Inflammatory macrophage treated with lipopolysaccharide for 4 hours (primary cell): ENCODE measurements around the gene EPB41L4B.
"Not testable (repeated sequence)": the region's sequence is repeated elsewhere in the genome, so short reads cannot be mapped to it uniquely, and the experiment has no call there.

Experiments used
- DNase-seq: peaks from one replicate; pipeline ENCODE4 v3.0.0-alpha.2; 2020

EPB41L4B gene

DNA sequence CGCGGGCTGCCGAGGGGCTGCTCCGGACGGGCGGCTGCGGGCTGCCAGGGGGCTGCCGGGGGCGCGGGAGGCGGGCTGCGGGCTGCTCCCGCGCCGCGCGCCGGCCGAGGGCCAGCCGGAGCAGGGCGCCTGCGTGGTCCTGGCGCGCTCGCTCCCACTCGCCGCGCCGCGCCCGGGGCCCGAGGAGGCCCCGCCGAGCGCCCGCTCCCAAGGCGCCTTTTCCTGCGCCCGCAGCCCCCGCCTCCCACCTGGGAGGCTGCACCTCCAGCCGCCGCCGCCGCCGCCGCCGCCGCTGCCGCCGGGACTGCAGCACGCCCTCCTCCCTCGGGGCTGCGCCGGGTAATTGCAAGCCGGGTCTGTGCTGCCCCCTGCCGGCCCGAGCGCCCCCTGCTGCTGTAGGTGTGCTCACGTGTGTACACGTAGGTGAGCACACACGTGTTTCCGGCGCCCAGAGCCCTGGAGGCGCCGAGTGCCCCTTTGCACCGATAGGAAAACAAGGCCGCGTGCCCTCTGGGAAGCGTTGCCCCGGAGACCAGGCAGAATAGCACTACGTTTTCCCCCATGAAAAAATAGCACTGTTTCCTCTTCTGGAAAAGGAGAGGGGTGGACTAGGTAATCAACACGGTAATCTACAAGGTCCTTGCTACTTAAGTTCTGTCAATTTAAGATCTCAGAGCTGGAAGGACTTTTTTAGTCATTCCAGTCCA lies at the start of gene EPB41L4B:
Gene EPB41L4B, minus strand, starts transcription at position 318 of the 707 bp plus-strand sequence. CDS start 613 bp downstream, outside the sequence.
- DNase-seq: peak; percentile 61

DNA sequence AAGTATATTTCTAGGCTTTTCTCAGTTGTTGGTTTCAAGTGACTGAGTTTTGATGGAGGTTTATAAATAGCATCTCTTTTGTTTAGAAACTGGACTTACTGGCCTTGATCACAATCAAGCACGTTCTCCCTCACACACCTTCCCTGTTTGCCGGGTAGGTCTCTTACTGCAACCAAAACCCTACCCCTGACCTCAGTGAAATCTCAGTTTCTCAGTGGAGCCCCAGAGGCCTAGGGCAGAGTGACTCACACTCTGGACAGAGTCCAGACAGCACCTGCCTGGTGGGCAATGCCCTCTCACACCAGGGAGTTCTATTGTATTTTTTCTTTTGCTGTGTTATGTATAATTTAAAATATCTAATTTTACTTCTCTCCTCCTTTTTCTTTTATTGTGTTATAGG lies 48.4 kb upstream of the EPB41L4B start:
- no peak for DNase-seq

DNA sequence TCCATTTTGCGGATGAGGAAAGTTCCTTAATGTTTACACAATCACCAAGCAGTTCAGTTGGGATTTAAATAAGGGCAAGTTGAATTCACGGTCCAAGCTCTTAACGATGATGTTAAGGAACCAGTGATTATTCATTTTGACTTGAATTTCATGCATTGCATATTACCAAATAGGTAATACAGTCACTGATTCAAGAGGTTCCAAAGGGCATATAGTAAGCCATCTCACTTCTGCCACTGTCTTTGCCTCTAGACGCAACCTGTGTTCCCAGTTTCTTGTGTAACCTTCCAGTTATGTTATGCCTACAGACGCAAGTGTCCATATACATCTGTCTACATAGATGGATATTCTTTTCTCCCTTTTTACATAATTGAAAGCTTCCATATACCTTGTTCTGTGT lies 39.9 kb upstream of the EPB41L4B start:
- DNase-seq: no peak

DNA sequence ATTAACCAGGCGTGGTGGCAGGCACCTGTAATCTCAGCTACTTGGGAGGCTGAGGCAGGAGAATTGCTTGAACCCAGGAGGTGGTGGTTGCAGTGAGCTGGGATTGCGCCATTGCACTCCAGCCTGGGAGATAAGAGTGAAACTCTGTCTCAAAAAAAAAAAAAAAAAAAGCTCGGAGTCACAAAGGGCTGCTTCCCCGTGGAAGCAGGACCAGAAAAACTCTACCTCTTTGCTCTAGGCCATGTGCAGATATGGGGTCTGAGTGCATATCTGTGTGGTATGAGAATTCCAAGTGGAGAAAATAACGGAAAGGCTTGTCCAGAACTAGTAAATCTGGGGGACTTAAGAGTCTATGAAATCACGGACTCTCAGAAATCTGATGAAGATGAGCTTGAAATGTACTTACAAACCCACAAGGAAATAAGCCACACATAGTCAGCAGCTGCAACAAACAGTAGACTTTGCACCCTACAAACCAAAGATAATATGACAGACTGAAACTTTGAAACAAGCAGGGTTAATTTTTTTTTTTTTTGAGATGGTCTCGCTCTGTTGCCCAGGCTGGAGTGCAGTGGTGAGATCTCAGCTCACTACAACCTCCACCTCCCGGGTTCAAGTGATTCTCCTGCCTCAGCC lies 38.2 kb upstream of the EPB41L4B start:
- DNase-seq: not testable (repeated sequence)

DNA sequence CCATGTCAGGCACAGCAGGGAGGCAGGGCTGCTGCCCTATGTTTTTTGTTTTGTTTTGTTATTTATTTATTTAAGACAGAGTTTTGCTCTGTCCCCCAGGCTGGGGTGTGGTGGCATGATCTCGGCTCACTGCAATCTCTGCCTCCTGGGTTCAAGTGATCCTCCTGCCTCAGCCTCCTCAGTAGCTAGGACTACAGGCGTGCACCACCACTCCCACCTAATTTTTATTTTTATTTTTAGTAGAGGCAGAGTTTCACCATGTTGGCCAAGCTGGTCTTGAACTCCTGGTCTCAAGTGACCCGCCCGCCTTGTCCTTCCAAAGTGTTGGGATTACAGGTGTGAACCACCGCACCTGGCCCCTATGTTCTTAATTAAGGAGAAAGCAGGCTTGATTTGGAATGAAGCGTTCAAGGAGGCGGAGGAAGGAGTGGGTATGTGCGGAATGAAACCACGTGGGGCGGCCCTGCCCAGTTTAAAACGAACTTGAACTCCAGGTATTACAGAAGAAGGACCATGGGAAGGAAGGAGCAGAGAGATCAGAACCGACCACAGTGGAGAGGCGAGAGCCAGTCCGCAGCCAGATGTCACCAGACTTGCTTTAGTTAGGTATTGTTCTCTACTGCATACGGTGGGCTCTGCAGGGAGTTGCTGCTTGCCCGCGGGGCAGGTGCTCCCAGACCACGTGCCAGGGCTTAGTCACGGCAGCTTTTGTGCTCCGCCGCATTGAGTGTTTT lies 34.9 kb upstream of the EPB41L4B start:
- DNase-seq: no peak

DNA sequence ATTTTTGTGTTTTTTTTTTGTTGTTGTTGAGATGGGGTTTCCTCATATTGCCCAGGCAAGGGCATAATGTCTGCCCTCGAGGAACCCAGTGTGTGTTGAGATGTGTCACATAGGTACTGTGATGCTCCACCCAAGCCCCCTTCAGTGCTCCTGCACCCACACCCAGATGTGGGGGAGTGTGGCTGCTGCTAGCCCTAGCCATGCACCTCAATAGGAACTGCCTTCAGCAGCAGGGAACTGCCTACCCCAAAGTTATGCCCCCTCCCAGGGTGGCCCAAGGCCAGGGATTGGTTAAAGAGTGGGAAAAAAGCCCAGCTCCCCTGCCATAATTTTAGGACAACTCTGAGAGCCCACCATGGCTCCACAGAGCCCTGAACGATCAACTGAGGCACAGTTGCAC lies 33.3 kb upstream of the EPB41L4B start:
- no peak for DNase-seq

DNA sequence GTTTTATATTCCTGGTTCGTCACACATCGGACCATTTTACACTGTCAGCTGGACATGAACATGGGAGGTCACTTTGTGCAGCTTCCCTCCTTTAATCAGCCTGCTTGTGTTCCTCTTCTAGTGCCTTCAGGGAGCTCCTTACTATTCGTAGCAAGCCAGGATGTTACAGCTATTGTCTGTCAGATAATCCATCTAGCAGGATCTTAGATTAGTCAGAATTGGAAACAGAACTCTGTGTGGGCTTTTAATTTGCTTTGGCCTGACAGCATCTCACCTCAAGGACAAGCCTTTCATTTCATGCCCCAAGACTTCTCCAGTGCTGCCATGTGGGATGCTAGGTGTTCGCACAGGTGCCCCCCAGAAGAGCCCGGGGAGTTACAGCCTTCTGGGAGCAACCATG lies 30.2 kb upstream of the EPB41L4B start:
- DNase-seq: no peak

DNA sequence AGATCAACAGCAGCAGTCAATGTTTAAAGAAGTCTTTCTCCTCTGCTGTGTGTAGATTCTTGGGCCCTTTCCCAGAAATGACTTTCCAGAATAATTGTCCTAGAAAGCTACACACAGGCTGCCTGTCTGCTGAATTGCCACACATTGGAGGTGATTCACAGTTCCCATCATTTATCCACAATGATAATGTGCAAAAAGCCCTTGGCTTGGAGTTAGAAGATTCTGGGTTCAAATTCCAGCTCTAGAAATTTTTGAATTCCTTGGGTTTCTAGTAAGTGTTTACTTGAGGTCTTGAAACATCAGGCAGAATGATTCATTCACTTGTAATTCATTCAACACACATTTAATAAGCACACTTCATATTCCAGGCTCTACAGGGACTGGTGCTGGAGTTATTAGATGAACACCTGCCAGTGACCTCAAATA lies 28.6 kb upstream of the EPB41L4B start:
- no peak for DNase-seq

DNA sequence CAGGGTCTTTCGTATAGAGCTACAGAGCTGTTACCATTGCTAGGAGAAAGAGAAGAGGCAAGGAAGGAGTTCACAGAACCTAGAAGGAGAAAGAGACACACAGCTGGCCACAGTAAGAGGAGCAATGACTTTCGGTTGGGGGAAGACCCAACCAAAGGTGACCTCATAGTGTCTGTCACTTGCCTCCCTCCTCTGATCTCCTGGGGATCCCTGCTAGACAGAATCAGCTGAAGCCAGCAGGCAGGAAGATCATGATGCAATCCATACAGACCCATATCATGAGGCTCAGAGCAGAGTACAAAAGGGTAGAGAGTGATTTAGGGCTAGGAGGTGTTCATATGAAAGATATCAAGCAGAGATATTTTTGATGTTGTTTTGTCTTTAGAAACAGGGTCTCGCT lies 26.0 kb upstream of the EPB41L4B start:
- no peak for DNase-seq

DNA sequence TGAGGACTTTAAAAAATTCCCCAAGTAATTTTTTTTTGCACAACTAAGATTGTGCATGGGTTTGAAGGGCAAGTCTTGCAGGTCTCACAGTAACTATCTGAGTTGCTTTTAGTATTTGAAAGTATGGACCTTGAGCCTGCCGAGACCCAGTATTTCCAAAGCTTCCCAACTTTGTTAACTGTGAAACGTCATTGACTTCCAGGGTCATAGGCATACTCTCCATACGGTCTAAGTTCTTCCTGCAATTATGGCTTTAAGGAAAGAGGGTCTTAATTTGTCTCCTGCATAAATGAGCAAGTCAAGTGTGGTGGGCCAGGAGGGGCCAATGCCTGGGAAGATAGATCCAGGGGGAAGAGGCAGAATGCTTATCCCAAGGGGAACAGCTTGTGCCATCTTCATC lies 24.0 kb upstream of the EPB41L4B start:
- DNase-seq: no peak

DNA sequence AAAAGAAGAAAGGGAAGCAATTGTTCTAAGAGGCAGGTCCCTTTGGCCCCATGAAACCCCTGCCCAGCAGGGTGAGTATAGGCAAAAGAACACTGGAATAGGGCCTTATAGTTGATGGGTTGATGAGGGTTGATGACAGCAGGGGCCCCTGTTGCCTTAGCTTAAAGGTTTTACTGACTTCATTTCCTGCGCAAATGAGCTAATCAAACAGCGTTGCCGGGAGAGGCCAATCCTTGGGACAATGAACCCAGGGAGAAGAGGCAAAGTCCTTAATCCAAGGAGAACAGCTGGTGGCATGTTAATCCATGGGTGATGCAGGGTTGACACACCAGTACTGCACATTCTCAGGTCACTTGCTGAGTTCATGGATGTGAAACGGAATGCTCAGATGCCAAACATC lies 22.0 kb upstream of the EPB41L4B start:
- no peak for DNase-seq

DNA sequence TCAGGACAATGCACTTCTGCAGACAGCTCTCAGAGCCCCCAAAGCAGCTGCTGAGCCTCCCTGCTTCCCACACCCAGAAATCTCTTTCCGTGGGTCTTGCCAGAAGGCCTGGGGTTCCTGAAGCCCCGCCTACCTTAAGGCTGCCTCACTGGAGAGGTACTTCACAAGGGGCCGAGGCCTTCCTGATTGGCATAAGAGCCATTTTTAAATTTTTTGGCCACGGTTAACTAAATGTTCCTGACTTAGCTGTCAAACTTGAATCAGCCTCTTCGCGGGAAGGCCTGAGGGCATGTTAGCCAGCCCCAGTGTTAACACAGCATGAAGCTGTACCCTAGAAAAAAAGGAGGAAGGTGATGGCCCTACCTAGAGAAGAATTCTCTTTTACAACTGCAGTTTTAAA lies 20.7 kb upstream of the EPB41L4B start:
- DNase-seq: no peak

DNA sequence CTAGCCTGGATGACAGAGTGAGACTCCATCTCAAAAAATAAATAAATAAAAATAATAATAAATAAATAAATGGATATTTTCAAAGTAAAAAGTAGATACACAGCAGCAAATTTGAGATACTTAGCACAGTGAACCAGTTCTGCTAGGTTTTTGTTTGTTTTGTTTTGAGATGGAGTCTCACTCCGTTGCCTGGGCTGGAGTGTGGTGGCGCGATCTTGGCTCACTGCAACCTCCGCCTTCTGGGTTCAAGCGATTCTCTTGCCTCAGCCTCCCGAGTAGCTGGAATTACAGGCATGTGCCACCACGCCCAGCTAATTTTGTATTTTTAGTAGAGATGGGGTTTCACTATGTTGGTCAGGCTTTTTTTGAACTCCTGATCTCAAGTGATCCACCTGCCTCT lies 20.1 kb upstream of the EPB41L4B start:
- not testable (repeated sequence) for DNase-seq

DNA sequence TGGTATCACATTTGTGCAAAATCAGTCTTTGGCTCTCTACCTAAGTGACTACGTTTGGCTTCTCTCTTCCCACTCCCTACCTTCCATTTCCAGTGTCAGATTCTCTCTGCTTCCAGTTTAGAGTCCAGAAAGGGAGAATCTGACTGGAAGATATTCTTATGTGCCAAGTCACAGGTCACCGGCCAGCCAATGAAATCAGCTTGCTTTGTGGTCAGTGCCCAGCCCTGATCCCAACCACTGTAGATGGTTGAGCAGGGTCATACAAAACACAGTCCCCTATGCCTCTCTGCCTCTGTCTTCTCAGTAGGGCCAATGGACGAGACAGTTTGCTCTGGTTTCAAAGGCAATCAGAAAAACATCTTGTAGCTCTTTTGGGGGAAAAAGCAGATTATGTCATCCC lies 15.6 kb upstream of the EPB41L4B start:
- no peak for DNase-seq

DNA sequence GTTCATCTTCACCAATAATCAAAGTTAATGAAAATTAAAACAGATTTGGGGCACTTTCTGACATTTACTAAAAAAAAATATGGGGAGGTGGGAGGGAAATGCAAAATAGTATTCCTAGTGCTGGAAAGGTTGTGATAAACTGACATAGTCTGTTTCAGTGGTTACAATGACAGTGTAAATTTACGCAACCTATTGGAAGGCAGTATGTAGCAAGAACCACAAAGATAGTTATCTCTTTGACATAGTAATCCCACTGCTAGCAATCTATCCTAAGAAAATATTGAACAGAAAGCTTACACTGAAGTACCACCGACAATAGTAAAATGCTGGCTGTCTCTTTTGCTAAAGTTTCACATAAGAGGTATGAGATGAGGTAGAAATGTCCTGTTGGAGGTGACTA lies 15.1 kb upstream of the EPB41L4B start:
- no peak for DNase-seq

DNA sequence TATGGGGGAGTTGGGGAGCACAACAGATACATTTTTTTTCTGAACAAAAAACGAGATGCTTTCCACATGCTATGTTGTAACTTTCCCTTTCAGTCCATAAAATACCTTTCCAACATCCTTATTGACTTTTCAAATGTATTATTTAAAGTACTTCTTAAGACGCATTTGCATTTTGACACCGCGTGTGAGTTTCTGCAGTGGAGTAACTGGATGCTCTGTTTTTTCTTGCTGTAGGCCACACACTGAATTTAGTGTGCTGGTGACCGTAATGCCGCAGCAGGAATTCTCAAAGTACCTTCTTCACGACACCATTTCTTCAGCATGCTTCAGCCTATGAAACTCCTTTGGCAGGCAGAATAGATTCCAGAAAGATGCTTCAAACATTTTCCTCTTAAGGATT lies 14.3 kb upstream of the EPB41L4B start:
- DNase-seq: no peak

DNA sequence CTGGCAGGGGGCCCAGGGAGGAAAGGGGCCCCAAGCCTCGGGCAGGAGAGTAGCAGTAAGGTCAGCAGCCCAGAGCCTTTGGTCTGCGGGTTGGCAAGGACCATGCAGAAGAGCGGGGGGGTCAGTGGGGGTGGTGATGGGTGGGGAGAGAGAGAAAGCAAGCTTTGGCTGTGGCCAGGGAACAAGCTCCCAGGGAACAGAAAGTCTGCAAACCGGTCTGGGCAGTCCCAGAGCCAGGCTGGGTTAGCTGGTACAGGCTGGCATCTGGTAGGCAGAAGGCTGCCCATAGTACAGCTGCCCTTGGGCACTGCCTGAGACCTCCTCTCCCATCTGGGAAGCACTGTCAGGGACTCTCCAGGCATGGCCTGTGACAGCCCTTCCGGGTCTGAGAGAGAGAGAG lies 10.5 kb upstream of the EPB41L4B start:
- no peak for DNase-seq

DNA sequence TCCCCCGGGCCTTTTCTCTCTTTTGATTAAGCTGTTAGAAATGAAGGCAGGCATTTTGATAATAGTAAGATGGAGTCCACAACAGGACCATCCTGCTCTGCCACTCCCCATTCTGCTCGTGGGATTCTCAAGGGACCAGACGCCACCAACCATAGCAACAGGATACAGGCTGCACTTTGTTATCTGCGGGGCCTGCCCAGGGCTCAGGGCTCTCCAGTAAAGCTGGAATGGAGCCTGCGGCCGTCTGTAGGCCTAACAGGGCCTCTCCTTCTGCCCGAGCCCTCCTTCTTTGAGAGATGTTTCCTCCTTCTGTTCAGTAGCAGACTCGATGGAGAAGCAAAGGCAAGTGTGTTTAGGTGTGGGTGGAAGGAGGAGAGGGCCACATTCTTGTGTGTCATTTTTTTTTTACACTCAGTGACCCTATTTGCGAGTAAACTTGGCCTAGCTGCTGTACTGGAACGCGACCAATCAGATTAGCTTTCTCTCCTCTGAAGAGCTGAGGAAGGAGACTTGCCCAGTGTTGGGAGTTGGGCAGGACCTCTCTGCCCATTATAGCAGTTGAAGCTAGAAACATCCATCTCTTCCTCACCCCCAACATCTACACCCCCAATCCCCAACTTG lies 8.9 kb upstream of the EPB41L4B start:
- DNase-seq: no peak

DNA sequence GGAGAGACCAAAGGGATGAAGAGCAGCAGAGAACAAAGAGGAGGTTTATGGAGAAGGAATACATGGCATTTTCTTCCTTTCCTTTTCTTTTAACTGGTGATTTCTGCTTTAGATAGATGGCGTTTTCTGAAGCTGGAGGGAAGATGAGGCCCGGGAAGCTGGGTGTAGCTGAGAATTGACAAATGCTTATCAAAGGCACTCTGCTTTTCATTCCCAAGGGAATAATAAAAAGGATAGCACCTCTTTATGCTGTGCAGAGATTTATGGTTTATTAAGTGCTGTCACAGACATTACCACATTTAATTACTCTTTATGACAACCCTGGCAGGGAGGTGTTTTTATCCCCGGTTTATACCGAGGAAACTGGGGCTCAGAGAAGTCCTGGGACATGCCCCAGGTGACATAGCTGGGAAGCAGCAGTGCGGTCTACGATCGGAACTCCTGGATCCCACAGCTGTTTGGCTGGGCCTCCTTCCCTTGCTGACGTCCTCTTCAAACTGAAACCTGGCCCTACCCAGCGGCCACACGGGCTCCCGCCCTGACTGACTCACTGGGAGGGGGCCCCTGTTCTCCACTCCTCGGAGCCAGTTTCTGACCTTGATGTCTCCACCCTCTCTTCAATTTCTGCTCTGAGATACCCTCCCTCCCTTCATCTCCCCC lies 8.2 kb upstream of the EPB41L4B start:
- DNase-seq: no peak

DNA sequence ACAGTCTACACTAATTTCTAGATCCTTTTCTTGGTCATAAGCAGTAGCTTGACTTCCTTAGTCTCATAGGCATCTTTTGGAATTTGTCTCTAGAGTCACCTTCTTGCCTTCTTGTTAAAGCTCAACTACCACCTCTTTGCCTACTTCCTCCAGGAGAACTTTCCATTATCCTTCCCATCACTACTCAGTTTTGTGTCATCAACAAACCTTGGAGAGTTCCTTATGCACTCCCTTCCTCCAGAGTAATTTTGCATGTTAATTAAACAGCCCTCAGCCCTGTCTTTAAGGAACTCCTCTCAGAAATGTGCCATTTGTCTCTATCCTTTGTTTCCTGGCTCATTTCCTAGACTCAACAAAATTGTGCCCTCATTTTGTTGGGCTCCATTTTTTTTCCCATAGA lies 4.2 kb upstream of the EPB41L4B start:
- DNase-seq: no peak

DNA sequence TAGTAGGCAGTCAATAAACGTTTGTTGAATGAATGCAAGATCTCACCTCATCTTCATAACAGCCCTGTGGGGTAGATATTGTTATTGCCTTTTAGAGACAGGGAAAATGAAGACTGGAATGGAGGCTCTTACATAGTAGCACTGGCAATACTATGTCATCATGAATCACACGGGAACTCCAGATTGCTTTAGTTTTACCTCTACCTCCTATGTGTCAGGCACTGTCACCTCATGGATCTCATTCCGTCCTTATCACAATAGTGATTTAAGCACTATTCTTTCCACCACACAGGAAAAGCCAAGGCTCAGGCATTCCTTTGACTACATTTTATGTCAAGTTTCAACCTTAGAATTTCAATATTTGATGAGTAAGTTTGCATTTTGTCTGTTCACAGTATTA lies 2.9 kb upstream of the EPB41L4B start:
- DNase-seq: no peak

DNA sequence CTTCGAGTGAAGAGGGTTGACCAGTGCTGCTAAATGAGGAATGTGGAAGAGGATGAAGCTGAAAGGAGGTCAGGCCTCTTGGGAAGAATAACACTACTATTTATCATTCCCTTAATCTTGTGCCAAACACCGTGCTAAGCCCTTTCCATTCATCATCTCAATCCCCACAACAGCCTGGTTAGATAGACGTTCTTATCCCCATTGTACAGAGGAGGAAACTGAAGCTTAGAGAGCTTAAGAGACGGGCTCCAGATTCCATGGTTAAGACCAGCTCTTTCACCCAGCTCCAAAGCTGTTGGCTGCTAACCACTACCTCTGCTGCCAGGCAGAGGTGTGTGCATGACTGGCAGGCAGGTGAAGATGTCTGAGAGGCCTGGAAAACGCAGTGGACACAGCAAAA lies 868 bp upstream of the EPB41L4B start:
- no peak for DNase-seq

DNA sequence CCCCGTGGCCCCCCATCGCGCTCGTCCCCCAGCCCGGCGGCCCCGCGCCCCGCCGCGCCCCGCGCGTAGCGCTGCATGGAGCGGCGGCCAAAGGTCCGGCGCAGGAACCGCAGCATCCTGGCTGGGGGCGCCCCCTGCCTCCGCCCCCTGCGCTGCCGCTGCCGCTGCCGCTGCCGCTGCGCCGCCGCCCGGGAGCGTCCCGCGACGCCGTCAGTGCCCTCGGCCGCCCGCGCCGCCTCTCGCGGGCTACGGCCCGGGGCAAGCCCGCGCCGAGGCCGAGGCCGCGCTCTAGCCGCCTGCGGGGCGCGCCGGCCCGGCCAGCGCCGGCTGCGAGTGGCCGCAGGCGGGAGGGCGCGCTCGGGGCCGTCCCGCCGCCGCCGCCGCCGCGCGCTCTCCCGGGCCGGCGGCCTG lies 523 bp downstream of the EPB41L4B start:
- no peak for DNase-seq
